Stimulated activated CD4-positive, alpha-beta T cell treated with anti-CD3 and anti-CD28 coated beads, TNF-alpha, amount 100 ng/mL, for 4 hours (primary cell): ENCODE data around the gene TKTL2.
"Not testable (repeated sequence)": the region's sequence is repeated elsewhere in the genome, so short reads cannot be mapped to it uniquely, and the experiment has no call there.

Source experiments
- DNase-seq, 3 experiments: peaks; one replicate each; pipeline ENCODE4 v3.0.0-alpha.2; 2020; ENCODE audit warnings: low read depth in 3 of 3

TKTL2 gene

GRCh38 chr4:163447481-163447880, 26.1 kb downstream of the TKTL2 start:
- no peak for DNase-seq

DNA sequence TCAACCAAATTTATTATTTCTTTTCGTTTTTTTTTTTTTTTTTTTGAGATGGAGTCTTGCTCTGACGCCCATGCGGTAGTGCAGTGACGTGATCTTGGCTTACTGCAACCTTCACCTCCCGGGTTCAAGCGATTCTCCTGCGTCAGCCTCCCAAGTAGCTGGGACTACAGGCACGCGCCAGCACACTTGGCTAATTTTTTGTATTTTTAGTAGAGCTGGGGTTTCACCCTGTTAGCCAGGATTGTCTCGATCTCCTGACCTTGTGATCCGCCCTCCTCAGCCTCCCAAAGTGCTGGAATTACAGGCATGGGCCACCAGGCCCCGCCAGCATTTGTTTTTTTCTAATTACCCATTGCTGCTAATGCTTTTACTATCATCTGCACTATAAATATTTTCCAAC, 26.5 kb downstream of the TKTL2 start:
- DNase-seq: not testable (repeated sequence)

- no peak for DNase-seq
Observed at GRCh38 chr4:163440040-163440439, 33.5 kb downstream of the TKTL2 start.
